ENCODE data around the gene ZNF444. TPM values are rescaled to one million over a fixed set of nuclear protein-coding genes. Genes with fewer than 3 reads are reported as not detected.
"Not testable (repeated sequence)": the region's sequence is repeated elsewhere in the genome, so short reads cannot be mapped to it uniquely, and the experiment has no call there.

ZNF444 gene
- total RNA-seq, 1 experiment from 2014 or later = 40.0 TPM

DNA sequence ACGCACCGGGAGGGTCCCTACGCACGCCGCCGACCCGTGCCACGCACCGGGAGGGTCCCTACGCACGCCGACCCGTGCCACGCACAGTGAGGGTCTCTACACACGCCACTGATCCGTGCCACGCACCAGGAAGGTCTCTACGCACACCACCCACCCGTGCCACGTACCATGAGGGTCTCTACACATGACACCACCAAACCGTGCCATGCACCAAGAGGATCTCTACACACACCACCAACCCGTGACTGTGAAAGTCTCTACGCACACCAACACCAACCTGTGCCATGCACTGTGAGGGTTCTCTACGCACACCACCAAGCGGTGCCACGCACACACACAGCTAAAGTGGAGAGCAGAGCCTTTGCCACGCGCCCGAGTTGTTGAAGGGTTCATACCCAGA, 36.7 kb upstream of the ZNF444 start:
- Histone ChIP-seq H3K4me3 (ENCODE audit: low read length) (no peak overlapping the region), H3K4me2 (ENCODE audit: low read length) (no peak overlapping the region), H3K27me3 (ENCODE audit: low read length) (no peaks in the 10 kb centered on the region), H3K9me2 (replicated peaks; ENCODE audit: low read length) (no peaks in the 10 kb centered on the region), H3K79me2 (ENCODE audit: low read length) (peaks cover 84% of the 10 kb centered on the region), H2AFZ (ENCODE audit: low read length) (no peak overlapping the region), H3K36me3 (ENCODE audit: low read depth, low read length) (peaks cover 30% of the 10 kb centered on the region), H3K4me1 (ENCODE audit: insufficient read depth, low read length) (no peaks in the 10 kb centered on the region), H3K9ac (ENCODE audit: low read length) (no peak overlapping the region), H4K20me1 (ENCODE audit: low read length) (peaks cover 65% of the 10 kb centered on the region), H3K9me3 (ENCODE audit: low read length) (no peaks in the 10 kb centered on the region), H3F3A (ENCODE audit: low read length, unreplicated experiment) (no peaks in the 10 kb centered on the region), H3K27ac (ENCODE audit: low read length) (no peak overlapping the region)
- ATAC-seq (no peak), DNase-seq (no peak)
- ChIA-PET POLR2A (ENCODE audit: unreplicated experiment) (no interaction called here), CTCF (interaction anchor here (1.0 kb wide), 2 partner anchors 67 to 229 kb away, joined by 4 to 5 read pairs; no protein-coding TSS in a partner anchor)
- intact Hi-C loops (cut with micrococcal nuclease) = no loop called here
- no peak for TF ChIP-seq EZH2 (IDR thresholded peaks at IDR 0.05; ENCODE audit: low read length, unreplicated experiment)
- TF ChIP-seq EZH2phosphoT487 (IDR thresholded peaks at IDR 0.05; ENCODE audit: borderline replicate concordance, low read length) = no peak
- TF ChIP-seq, protein P1, sequence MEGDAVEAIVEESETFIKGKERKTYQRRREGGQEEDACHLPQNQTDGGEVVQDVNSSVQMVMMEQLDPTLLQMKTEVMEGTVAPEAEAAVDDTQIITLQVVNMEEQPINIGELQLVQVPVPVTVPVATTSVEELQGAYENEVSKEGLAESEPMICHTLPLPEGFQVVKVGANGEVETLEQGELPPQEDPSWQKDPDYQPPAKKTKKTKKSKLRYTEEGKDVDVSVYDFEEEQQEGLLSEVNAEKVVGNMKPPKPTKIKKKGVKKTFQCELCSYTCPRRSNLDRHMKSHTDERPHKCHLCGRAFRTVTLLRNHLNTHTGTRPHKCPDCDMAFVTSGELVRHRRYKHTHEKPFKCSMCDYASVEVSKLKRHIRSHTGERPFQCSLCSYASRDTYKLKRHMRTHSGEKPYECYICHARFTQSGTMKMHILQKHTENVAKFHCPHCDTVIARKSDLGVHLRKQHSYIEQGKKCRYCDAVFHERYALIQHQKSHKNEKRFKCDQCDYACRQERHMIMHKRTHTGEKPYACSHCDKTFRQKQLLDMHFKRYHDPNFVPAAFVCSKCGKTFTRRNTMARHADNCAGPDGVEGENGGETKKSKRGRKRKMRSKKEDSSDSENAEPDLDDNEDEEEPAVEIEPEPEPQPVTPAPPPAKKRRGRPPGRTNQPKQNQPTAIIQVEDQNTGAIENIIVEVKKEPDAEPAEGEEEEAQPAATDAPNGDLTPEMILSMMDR (conservative IDR thresholded peaks at IDR 0.05; ENCODE audit: low read depth, low read length) = no peak
- no TSS peak for BruUV-seq (replicated peaks)

DNA sequence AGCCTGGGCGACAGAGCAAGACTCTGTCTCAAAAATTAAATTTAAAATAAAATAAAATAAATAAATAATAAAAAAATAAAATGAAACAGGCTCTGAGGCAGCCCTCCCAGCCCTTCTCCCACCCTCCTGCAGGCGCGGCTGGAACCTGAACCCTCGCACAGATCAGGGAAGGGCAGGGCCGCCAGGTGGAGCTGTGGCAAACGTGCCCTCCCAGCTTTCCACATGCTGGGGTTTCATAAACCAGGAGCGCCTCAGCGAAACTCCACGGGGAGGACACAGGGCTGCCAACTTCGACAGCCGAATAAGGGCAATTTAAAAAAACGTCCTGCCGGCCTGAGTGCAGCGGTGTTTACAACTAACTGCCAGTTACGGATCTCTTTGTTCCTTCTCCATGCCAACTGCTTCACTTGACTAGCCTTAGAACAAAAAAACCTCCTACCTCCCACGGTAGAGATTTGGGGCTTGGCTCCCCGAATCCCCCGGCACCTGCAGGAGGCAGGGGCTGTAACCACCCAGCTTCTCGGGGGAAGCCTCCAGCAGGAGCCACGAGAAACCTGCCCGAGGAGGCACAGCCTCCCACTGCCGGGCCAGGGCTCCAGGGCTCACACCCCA, 35.9 kb upstream of the ZNF444 start:
- Histone ChIP-seq H3K9me3 (ENCODE audit: low read length) (no peaks in the 10 kb centered on the region), H3K36me3 (ENCODE audit: low read depth, low read length) (peaks cover 30% of the 10 kb centered on the region), H3F3A (ENCODE audit: low read length, unreplicated experiment) (no peaks in the 10 kb centered on the region), H4K20me1 (ENCODE audit: low read length) (peaks cover 65% of the 10 kb centered on the region), H3K9ac (ENCODE audit: low read length) (no peak overlapping the region), H3K4me2 (ENCODE audit: low read length) (no peak overlapping the region), H3K27ac (ENCODE audit: low read length) (no peak overlapping the region), H3K79me2 (ENCODE audit: low read length) (peaks cover 87% of the 10 kb centered on the region), H3K9me2 (replicated peaks; ENCODE audit: low read length) (no peaks in the 10 kb centered on the region), H3K27me3 (ENCODE audit: low read length) (no peaks in the 10 kb centered on the region), H3K4me3 (ENCODE audit: low read length) (no peak overlapping the region), H3K4me1 (ENCODE audit: insufficient read depth, low read length) (no peaks in the 10 kb centered on the region), H2AFZ (ENCODE audit: low read length) (no peak overlapping the region)
- CTCF ChIA-PET = interaction anchor here (1.0 kb wide), 2 partner anchors 66 to 228 kb away, joined by 4 to 5 read pairs; no protein-coding TSS in a partner anchor
- TF ChIP-seq, protein P1 (conservative IDR thresholded peaks at IDR 0.05; ENCODE audit: low read depth, low read length) = peak; percentile 66
- no peak for TF ChIP-seq EZH2phosphoT487 (IDR thresholded peaks at IDR 0.05; ENCODE audit: borderline replicate concordance, low read length)
- peak; percentile 49 for DNase-seq
- no TSS peak for BruUV-seq (replicated peaks)
- peak; percentile 78 for ATAC-seq
- intact Hi-C loops (cut with micrococcal nuclease) = no loop called here
- POLR2A ChIA-PET (ENCODE audit: unreplicated experiment) = no interaction called here

DNA sequence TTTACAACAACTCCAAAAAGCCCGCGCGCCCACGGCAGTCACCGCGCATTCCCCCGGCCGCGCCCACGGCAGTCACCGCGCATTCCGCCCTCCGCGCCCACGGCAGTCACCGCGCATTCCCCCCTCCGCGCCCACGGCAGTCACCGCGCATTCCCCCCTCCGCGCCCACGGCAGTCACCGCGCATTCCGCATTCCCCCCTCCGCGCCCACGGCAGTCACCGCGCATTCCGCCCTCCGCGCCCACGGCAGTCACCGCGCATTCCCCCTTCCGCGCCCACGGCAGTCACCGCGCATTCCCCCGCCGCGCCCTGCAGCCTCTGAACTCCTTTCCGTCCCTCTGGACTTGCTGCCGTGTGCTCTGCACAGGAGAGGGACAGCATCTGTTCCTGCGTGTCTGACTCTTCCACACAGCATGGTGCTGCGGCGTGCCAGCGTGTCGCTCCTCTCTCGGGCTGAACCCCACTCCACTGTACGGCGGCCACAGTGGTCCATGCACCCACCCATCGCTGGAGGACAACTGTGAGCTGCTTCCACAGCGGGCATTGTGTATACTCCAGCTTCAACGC, 35.2 kb upstream of the ZNF444 start:
- peaks cover 30% of the 10 kb centered on the region for H3K36me3 ChIP-seq (ENCODE audit: low read depth, low read length)
- H3K4me3 ChIP-seq (ENCODE audit: low read length); H3K4me2 ChIP-seq (ENCODE audit: low read length); CTCF ChIA-PET; H2AFZ ChIP-seq (ENCODE audit: low read length); H3K9me2 ChIP-seq (replicated peaks; ENCODE audit: low read length); POLR2A ChIA-PET (ENCODE audit: unreplicated experiment); intact Hi-C loops (cut with micrococcal nuclease); H3K27ac ChIP-seq (ENCODE audit: low read length); H3K27me3 ChIP-seq (ENCODE audit: low read length); BruUV-seq (replicated peaks); H3K9me3 ChIP-seq (ENCODE audit: low read length); H3F3A ChIP-seq (ENCODE audit: low read length, unreplicated experiment); H3K9ac ChIP-seq (ENCODE audit: low read length); H3K4me1 ChIP-seq (ENCODE audit: insufficient read depth, low read length); DNase-seq; ATAC-seq: not testable (repeated sequence)
- H3K79me2 ChIP-seq (ENCODE audit: low read length) = peaks cover 92% of the 10 kb centered on the region
- H4K20me1 ChIP-seq (ENCODE audit: low read length) = peaks cover 71% of the 10 kb centered on the region
